Activated CD4-positive, alpha-beta T cell treated with anti-CD3 and anti-CD28 coated beads, Interleukin-2, amount 50 U/mL, for 4 hours (primary cell): Measurements from ENCODE around the gene ARAF.

Source experiments
- DNase-seq, 2 experiments: peaks; one replicate each; pipeline ENCODE4 v3.0.0-alpha.2; 2020

Gene ARAF

DNA sequence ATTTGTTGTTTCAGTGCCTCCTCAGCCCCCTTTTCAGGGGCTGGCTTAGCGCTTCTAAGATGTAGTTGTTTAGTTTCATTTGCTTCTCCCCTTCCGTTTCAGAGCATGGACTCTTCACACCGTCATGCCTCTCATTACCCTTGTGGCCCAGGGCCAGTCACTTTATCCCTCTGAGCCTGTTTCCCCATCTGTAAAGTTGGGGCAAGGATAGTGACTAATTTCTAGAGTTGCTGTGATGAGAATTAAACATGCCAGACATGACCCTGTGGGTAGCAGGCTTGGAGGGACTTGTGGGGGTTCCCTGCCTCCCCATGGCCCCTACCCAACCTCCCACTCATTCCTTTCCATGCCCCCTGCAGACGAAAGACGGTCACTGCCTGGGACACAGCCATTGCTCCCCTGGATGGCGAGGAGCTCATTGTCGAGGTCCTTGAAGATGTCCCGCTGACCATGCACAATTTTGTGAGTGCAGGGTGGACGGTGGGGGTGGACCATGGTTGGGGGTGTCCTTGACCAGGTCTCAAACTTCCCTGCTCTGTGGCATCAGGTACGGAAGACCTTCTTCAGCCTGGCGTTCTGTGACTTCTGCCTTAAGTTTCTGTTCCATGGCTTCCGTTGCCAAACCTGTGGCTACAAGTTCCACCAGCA is 3.6 kb downstream of the ARAF start:
- no peak for DNase-seq

DNA sequence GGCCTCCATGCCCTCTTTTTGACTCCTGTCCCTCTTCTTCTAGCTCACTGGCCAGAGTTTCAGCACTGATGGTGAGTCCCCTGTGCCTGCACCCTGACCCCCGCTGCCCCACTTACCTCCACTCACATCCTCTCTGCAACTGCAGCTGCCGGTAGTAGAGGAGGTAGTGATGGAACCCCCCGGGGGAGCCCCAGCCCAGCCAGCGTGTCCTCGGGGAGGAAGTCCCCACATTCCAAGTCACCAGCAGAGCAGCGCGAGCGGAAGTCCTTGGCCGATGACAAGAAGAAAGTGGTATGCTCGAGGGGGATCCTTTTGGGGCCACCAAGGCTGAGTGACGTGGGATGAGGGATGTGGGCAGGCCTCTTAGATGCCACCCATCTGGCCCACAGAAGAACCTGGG is 5.8 kb downstream of the ARAF start:
- no peak for DNase-seq

DNA sequence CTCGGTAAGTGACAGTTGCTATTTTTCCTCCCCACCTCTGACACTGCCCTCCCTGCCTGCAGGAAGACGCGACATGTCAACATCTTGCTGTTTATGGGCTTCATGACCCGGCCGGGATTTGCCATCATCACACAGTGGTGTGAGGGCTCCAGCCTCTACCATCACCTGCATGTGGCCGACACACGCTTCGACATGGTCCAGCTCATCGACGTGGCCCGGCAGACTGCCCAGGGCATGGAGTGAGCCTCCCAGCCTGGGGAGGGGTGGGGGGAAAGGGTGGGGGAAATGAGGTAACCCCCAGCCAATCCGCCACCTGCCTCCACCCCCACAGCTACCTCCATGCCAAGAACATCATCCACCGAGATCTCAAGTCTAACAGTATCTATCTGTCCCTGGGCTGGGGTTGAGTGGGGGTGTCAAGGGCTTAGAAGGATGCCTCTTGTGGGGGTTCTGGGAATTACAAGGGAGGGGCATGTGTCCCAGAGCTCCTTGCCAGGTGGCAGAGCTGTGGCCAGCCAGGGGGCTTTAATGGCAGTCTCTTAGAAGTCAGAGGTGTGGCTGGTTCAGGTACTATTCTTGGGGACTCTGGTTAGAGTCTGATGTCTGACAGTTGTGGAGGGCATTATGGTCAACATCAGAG is 7.8 kb downstream of the ARAF start:
- DNase-seq, result peak; percentile 23 to 25

DNA sequence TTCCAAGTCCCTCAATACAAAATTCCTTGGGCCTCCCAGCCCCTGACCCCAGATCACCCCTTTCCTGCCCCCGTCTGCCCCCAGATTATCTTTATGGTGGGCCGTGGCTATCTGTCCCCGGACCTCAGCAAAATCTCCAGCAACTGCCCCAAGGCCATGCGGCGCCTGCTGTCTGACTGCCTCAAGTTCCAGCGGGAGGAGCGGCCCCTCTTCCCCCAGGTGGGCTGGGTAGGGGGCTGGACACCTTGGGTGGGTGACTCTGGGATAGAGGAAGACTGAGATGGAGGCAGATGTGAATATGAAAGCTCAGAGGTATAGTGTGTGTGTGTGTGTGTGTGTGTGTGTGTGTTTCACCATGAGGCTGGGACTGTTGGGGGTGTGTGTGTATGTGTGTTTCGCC is 9.8 kb downstream of the ARAF start:
- DNase-seq, result no peak

DNA sequence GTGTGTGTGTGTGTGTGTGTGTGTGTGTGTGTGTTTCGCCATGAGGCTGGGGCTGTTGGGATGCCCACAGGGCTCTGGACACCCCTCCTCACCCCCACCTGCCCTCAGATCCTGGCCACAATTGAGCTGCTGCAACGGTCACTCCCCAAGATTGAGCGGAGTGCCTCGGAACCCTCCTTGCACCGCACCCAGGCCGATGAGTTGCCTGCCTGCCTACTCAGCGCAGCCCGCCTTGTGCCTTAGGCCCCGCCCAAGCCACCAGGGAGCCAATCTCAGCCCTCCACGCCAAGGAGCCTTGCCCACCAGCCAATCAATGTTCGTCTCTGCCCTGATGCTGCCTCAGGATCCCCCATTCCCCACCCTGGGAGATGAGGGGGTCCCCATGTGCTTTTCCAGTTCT is 10.2 kb downstream of the ARAF start:
- DNase-seq, result no peak

DNA sequence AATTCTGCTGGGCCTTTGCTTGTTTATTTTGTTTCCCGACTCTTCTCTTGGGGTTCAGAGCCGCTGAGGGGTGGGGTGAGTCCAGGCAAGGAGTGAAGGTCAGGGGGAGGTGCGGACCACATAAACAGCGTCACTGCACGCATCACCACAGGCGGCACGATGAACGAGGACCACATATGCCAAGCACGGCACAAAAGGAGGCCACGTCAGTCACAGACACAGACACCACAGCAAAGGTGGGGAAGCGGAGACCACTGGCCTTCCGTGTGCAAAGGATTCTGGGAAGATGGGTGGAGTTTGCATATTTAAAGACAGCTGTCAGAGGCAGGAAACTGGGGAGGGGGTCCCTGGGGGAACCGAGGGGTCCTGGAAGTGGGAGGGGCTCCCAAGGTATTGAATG is 10.9 kb downstream of the ARAF start:
- DNase-seq, result no peak

DNA sequence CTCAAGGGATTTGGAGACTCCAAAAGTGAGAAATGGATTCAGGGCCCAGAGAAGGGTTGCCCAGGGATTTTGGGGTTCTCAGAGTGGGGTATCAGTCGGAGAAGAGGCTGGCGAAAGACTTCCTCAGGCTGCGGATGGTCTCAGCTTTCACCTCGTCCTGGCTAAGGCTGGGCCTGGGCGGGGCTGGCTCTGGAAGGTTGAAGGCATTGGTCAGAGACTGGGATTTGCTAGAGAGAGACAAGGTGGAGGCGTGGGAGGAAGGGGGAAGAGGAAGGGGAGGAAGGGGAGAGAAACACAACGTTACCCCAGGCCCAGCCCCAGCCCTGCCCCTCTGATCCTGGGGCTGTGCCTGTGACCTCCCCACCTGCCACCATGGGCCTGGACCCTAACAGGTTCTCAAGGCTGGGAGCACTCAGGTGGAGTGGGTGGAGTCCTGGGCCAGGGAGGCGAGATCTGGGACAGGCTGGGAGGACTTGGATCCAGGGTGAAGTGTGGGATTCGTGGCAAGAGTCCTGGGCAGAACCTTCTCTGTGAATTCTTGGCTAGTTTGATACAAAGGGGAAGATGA is 11.9 kb downstream of the ARAF start:
- no peak for DNase-seq

DNA sequence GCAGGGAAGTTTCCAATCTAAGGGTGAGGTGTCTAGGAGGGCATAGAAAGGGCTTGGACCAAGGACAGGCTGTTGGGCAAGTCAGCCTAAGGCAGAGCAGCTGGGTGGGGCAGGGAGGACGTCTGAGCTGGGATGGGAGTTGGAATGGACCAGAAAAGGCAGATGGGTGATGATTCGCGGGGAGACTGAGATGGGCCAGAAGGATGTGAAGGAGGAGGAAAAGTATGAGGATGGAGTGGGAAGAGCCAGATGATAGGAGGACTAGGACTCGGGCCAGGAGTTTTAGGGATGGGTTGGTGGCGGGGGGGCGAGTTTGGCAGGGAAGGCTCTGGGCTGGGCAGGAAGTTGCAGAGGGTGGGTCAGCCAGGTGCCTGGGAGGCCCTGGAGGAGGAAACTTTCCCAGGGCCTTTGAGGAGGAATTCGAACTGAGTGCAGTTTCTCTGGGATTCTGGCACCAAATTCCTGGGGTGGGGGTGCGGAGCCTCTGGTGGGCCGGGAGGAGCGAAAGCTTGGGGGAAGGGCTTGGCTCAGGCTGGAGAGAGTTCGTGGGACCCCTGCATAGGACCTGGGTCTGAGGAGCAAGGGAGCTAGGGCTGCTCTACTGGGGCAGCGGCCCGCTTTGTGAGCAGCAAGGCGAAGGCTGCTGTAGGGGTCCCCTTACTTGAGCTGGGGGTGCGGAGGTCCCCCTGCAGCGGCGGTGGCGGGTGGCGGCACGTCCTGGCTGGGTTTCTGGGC is 12.5 kb downstream of the ARAF start:
- no peak for DNase-seq

DNA sequence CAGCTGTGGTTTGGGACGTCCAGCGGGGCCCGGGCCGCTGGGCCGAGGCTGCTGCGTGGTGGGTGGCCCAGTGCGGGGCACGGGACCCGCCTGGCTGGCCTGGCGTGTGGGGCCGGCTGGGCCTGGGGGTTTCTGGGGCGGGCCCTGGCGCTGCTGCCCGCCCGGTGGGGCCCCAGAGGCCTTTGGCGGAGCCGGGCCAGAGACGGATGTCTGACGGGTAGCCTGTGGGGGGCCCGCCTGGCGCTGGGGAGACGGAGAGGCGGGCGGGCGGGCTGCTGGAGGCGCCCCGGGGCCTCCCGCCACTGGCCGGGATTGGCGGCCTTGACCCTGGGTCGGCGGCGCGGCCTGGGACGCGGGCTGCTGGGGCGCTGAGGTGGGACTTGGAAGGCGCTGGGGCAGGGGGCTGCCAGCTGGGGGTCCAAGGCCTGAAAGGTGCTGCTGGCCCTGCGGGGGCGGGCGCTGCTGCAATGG is 13.1 kb downstream of the ARAF start:
- no peak for DNase-seq

DNA sequence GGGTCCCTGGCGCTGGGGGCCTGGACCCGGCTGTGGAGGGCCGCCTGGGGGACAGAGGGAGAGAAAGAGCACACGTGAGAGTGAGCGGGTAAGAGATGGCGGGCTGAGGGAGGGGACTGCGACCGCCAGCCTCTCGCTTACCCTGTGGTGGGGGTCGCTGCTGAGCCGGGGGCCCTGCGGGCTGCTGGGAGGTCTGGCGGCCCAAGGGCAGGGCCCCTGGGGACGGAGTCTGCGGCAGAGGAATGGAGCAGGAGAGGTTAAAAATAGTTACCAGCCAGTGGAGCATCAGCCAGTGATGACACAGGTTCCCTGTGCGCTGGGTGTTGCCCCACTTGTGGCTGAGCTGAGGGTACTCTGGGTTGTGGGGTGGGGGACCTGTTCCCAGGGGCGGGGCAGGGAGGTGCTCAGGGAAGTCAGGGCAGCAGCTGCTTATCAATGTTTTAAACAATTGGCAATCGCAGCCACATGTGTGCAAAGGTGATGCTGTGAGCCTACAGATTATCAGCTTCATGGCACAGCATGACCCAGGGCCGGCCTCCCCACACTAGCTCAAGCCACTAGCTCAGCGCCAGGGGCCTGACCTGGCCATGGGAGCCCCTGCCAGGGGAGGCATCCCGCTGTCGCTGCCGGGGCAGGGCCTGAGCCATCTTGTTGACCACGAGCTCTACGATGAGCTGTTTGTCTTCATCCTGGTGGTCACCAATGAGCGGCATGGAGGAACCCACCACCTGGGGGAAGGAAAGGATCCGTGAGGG is 13.7 kb downstream of the ARAF start:
- no peak for DNase-seq

DNA sequence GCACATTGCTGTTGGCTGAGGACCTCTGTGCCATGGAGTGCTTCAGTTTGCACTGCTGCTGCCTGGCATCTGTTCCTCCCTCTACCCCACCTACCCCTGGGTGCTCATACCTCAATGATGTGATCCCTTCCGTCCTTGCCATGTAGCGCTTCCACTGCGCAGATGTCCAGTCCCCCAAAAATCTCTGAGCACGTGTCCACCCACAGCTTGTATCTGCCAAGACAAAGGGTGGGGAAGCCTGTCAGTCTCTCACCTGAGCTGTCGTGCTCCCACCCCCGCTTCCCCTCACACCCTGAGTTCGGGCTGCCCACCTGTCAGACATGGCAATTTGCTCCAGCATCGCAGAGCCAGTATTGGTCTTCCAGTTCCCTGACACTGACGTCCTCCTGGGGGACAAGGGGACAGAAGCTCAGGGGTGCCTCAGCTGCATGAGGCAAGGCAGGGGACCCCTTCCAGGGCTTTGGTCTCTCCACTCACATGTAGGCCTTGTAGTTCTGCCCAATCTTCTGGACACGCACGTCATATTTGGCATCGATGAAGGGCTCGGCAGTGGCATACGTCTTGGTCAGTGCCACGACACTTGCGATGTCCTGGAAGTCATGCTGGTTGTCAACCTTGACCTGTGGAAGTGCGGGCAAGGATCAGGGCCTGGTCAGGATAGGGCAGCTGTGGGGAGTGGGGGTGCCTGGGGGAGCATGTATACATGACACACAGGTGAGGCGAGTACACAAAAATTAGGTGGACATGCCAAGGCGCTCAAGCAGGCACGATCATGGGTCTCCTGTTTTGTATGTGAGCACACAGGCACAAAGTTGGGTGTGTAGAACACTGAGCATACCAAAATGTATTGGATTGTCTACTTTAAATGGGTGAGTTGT is 15.3 kb downstream of the ARAF start:
- no peak for DNase-seq

DNA sequence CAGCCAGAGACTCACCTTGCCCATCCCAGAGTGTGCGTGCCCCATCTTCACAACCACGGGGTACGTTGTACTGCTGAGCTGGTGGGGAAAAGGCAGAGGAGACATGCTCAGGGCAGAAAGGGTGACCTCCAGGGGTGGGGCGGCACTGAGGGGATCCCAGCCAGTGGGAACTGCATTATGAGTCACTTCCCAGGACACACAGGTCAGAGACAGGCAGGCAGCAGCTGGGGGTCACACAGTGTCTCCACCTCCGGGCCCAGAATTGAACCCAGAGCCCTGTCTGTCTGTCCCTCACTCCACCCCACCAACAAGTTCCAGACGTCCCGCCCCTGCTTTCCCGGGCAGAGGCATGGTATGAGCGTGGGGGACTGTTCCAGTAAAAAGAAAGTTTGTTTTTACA is 16.4 kb downstream of the ARAF start:
- no peak for DNase-seq

DNA sequence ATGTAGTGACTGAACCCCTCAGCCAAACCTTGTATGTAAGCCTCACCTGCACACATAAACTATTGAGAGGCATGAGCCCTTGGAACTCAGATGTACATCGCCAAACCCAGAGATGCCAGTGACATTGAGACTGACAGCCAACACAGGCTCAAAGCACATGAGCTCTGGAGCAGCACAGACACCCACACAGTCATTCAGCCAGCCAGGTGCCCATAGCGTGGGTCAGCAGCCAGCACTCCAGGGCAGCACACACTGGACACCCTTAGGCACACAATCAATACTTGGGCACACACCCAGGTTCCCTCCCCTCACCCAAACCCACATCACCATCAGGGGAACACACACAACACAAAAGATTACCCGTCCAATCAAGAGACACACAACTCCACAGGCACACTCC is 16.9 kb downstream of the ARAF start:
- DNase-seq, result no peak

DNA sequence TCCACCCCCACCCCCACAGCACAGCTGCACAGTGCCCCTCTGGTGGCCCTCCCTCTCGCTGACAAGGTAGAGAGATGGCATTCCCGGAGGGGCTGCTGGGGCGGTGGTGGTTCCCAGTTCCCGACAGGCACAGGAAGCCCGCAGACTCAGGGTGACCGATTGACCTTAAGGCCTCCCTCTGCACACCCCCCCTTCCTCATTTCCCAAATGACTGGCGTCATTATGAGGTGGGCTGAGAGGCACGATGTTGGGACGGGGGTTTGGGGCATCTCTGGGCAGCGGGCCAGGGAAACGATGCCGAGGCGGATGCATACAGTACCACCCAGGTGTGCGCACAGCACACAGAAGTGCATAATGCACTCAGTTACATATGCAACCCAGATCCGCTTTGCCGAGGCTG is 17.7 kb downstream of the ARAF start:
- DNase-seq, result no peak

DNA sequence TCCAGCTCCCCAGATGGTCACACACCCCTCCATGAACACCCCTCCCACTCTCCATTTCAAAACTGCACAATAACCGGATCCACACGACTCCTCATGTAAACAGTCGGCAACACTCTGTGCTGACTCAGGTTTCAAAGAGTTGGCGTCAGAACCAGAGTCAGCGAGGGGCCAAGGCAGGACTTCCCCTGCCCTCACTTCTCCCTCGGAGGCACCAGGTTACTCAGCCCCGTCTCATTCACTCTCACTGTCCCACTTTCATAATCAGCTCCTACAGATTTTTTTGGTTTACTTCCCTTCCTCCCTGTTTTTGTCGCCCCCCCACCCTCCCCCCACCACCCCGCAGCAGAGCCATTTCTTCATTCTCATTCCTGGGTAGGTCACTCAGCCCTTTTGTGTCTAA is 18.5 kb downstream of the ARAF start:
- DNase-seq, result peak in 1 of 2 experiments; percentile 14

DNA sequence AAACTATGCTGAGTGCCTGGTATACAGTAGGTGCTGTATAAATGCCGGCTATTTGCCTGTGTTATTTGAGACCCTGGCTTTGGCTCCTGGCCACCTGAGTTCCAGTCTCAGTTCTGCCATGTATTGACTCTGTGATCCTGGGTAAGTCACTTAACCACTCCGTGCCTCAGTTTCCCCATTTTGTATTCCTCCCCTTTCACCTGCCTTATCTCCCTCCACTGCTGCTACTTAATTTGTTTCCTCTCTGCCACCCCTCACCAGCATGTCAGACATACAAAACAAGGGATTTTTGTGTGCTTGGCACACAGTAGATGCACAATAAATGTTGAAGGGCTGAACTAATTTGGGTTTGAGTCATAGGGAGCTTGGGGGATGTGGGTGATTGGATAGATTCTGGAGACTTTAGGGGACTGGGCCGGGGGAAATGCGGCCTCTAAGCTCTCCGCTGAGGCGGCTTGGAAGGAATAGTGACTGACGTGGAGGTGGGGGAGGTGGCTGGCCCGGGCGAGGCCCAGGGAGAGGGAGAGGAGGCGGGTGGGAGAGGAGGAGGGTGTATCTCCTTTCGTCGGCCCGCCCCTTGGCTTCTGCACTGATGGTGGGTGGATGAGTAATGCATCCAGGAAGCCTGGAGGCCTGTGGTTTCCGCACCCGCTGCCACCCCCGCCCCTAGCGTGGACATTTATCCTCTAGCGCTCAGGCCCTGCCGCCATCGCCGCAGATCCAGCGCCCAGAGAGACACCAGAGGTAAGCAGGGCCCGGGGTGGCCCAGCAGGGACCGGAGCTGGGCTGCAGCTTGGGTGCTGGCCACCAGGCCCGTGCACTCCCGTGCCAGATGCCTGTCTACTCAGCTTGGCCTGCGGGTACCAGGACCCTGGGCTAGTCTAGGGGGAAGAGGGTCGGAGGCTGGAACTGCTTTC is 21.0 kb downstream of the ARAF start, which contains the start of gene TIMP1:
Gene TIMP1, plus strand, starts transcription at position 706 of the 917 bp plus-strand sequence. CDS start 980 bp downstream, outside the sequence.
- peak; percentile 79 to 81 for DNase-seq

DNA sequence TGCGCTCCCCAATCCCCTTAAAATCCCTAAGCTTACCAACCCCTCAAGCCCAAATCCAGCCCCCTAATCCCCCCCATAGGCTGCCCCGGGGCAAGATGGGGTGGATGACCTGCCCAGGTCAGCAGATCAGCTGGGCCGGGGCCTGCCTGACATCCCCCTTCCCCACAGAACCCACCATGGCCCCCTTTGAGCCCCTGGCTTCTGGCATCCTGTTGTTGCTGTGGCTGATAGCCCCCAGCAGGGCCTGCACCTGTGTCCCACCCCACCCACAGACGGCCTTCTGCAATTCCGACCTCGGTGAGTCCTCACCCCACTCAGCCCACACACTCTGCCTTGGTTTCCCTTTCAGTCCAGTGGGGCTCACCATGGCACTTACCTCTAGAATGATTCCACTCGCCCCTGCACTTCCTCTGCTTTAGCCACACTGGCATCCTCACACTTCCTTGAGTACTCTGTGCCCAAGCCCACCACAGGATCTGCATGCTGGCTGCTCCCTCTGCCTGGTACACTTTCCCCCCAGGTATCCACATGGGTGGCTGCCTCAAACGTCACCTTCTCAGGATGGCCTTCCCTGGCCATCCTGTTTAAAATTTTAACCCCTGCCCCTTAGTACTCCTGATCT is 22.3 kb downstream of the ARAF start:
- no peak for DNase-seq

DNA sequence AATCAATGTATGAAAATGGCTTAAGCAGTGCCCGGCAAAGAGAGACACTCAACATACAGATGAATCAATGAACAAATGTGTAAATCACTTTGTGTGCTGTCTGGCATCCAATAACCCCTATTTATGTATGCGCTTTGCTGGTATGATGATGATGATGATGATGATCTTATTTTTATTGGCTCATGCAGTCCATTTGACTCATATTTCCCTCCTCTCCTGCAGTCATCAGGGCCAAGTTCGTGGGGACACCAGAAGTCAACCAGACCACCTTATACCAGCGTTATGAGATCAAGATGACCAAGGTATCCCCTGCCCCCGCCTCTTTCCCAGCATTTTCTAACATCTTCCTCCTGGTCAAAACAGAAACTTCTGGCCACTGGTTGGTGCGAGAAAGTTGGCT is 23.7 kb downstream of the ARAF start:
- DNase-seq, result no peak

DNA sequence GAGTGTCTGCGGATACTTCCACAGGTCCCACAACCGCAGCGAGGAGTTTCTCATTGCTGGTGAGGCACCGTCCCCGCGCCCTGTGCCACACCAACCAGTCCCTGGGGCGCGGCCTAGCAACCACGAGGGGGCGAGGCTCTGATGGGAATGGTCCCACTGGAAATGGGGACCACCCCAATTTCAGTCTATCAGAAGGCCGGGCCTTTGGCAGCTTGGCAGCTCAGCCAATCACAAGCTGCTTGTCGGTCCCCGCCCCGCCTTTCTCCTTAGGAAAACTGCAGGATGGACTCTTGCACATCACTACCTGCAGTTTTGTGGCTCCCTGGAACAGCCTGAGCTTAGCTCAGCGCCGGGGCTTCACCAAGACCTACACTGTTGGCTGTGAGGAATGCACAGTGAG is 24.3 kb downstream of the ARAF start:
- no peak for DNase-seq

DNA sequence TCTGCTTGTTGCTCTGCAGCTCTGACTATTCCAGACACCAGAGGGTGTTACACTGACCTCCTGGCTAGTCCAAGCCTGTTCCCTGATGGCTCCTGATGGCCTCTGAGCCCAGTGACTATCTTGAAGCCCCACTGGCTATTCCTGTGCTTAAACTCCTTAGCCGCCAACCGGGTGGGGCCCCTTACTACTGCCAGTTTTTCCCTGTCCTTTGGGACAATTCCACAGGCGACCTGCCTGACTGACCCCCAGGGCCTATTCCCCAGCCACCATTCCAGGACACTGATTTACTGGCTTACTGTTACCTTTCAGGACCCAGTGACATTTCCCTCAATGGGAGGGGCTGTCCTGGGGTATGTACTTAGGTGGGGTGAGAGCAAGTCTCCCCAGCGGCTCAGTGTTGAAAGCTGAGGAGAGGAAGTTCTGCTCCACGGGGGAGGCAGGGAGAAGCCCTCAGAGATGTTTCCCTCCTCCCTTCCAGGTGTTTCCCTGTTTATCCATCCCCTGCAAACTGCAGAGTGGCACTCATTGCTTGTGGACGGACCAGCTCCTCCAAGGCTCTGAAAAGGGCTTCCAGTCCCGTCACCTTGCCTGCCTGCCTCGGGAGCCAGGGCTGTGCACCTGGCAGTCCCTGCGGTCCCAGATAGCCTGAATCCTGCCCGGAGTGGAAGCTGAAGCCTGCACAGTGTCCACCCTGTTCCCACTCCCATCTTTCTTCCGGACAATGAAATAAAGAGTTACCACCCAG is 25.2 kb downstream of the ARAF start:
- DNase-seq, result no peak
